Measurements from ENCODE around the gene CHPF2.

The CHPF2 gene

GRCh38 chr7:151246851-151247580, 14.7 kb downstream of the CHPF2 start:
- no peak for DNase-seq (ENCODE audit: low read depth, low spot score)

- DNase-seq (ENCODE audit: low read depth, low spot score) = no peak
These were observed 15.5 kb downstream of the CHPF2 start for GRCh38 chr7:151247611-151248345.

GRCh38 chr7:151248346-151249033, 16.2 kb downstream of the CHPF2 start, which contains the start of gene SMARCD3:
SMARCD3 (minus strand) TSS chr7:151248694; CDS start chr7:151248562, 132 bp downstream.
- no peak for DNase-seq (ENCODE audit: low read depth, low spot score)

- no peak for DNase-seq (ENCODE audit: low read depth, low spot score)
These were observed 16.9 kb downstream of the CHPF2 start for GRCh38 chr7:151249034-151249731.

GRCh38 chr7:151249732-151250072, 17.4 kb downstream of the CHPF2 start:
- no peak for DNase-seq (ENCODE audit: low read depth, low spot score)

GRCh38 chr7:151250181-151251132, 18.2 kb downstream of the CHPF2 start:
- DNase-seq (ENCODE audit: low read depth, low spot score) = no peak

- DNase-seq (ENCODE audit: low read depth, low spot score) = peak; percentile 14
These were observed 19.0 kb downstream of the CHPF2 start for GRCh38 chr7:151251328-151251688.

GRCh38 chr7:151251689-151252560, 19.6 kb downstream of the CHPF2 start:
- no peak for DNase-seq (ENCODE audit: low read depth, low spot score)

- DNase-seq (ENCODE audit: low read depth, low spot score) = no peak
These were observed 20.2 kb downstream of the CHPF2 start for GRCh38 chr7:151252561-151252835.

GRCh38 chr7:151252961-151253711, 20.9 kb downstream of the CHPF2 start:
- DNase-seq (ENCODE audit: low read depth, low spot score) = no peak

- no peak for DNase-seq (ENCODE audit: low read depth, low spot score)
These were observed 22.0 kb downstream of the CHPF2 start for GRCh38 chr7:151254316-151254715.

GRCh38 chr7:151254851-151255250, 22.6 kb downstream of the CHPF2 start:
- no peak for DNase-seq (ENCODE audit: low read depth, low spot score)

GRCh38 chr7:151255390-151255789, 23.1 kb downstream of the CHPF2 start:
- DNase-seq (ENCODE audit: low read depth, low spot score) = no peak

GRCh38 chr7:151256410-151257045, 24.2 kb downstream of the CHPF2 start:
- no peak for DNase-seq (ENCODE audit: low read depth, low spot score)

- DNase-seq (ENCODE audit: low read depth, low spot score) = no peak
These were observed 25.7 kb downstream of the CHPF2 start for GRCh38 chr7:151257990-151258389.

GRCh38 chr7:151260471-151260870, 28.2 kb downstream of the CHPF2 start:
- no peak for DNase-seq (ENCODE audit: low read depth, low spot score)

- DNase-seq (ENCODE audit: low read depth, low spot score) = no peak
These were observed 28.6 kb downstream of the CHPF2 start for GRCh38 chr7:151260883-151261282.

GRCh38 chr7:151261529-151261928, 29.2 kb downstream of the CHPF2 start:
- no peak for DNase-seq (ENCODE audit: low read depth, low spot score)

GRCh38 chr7:151264615-151265014, 32.3 kb downstream of the CHPF2 start:
- no peak for DNase-seq (ENCODE audit: low read depth, low spot score)

Data from activated naive CD8-positive, alpha-beta T cell treated with anti-CD3 and anti-CD28 coated beads, Interleukin-2, amount 50 U/mL, for 16 hours (primary cell).